Loucy (cell line): Measurements from ENCODE around the gene PNP.

Experiments used
- EZH2phosphoT487 ChIP-seq: fragments of 200-600 bp; IDR thresholded peaks from 2 replicates; pipeline ENCODE4 v1.6.1; 2018; ENCODE audit warnings: antibody characterized with exemption, mild to moderate bottlenecking, moderate library complexity, borderline replicate concordance
- TF ChIP-seq, protein P1 (sequence below): fragments of 200-600 bp; sonication (generic); conservative IDR thresholded peaks from 2 replicates; pipeline ENCODE4 v1.5.1; 2014; ENCODE audit warnings: mild to moderate bottlenecking, antibody characterized with exemption, low read length

DNA sequence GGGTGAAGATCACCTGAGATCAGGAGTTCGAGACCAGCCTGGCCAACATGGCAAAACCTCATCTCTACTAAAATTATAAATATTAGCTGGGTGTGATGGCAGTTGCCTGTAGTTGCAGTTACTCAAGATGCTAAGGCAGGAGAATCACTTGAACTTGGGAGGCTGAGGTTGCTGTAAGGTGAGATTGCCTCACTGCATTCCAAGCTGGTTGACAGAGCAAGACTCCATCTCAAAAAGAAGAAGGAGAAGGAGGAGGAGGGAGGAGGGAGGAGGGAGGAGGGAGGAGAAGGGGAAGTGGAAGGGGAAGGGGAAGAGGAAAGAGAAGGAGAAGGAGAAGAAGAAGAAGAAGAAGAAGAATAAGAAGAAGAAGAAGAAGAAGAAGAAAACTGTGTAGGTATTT lies 53.1 kb downstream of the PNP start:
- TF ChIP-seq, protein P1, sequence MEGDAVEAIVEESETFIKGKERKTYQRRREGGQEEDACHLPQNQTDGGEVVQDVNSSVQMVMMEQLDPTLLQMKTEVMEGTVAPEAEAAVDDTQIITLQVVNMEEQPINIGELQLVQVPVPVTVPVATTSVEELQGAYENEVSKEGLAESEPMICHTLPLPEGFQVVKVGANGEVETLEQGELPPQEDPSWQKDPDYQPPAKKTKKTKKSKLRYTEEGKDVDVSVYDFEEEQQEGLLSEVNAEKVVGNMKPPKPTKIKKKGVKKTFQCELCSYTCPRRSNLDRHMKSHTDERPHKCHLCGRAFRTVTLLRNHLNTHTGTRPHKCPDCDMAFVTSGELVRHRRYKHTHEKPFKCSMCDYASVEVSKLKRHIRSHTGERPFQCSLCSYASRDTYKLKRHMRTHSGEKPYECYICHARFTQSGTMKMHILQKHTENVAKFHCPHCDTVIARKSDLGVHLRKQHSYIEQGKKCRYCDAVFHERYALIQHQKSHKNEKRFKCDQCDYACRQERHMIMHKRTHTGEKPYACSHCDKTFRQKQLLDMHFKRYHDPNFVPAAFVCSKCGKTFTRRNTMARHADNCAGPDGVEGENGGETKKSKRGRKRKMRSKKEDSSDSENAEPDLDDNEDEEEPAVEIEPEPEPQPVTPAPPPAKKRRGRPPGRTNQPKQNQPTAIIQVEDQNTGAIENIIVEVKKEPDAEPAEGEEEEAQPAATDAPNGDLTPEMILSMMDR: no peak
- TF ChIP-seq EZH2phosphoT487: no peak
